D721Med (cell line): Measurements from ENCODE around the gene FAM47E.

Source experiments
- DNase-seq: peaks from one replicate; pipeline ENCODE4 v3.0.0; 2011; ENCODE audit warnings: low spot score; ENCODE audit not compliant: insufficient read length
- FAIRE-seq: peaks from 2 replicates; lab custom pipeline; 2011; peaks lifted over from hg19 to GRCh38; lab: Jason Lieb, UNC
- TF ChIP-seq, protein P1 (sequence below): IDR thresholded peaks from 2 replicates; pipeline ENCODE4 v1.5.1; 2012; ENCODE audit warnings: mild to moderate bottlenecking, control low read depth; ENCODE audit not compliant: insufficient read depth; ENCODE audit errors: missing control alignments

Gene FAM47E

GRCh38 chr4:76252271-76252653 lies 741 bp downstream of the FAM47E start:
- DNase-seq, result no peak
- TF ChIP-seq, protein P1, sequence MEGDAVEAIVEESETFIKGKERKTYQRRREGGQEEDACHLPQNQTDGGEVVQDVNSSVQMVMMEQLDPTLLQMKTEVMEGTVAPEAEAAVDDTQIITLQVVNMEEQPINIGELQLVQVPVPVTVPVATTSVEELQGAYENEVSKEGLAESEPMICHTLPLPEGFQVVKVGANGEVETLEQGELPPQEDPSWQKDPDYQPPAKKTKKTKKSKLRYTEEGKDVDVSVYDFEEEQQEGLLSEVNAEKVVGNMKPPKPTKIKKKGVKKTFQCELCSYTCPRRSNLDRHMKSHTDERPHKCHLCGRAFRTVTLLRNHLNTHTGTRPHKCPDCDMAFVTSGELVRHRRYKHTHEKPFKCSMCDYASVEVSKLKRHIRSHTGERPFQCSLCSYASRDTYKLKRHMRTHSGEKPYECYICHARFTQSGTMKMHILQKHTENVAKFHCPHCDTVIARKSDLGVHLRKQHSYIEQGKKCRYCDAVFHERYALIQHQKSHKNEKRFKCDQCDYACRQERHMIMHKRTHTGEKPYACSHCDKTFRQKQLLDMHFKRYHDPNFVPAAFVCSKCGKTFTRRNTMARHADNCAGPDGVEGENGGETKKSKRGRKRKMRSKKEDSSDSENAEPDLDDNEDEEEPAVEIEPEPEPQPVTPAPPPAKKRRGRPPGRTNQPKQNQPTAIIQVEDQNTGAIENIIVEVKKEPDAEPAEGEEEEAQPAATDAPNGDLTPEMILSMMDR, result no peak
- no peak for FAIRE-seq

DNA sequence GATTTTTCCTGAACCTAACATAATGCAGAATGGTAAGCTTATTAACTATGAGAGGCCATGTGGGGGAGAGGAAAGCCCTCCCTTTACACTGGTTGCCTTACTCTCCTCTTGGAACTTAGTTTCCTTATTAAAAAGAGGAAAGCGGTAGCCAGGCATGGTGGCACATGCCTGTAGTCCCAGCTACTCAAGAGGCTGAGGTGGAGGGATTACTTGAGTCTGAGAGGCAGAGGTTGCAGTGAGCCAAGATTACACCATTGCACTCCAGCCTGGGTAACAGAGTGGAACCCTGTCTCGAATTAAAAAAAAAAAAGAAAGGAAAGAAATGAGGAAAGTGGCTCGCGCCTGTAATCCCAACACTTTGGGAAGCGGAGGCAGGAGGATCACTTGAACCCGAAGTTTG lies 2.0 kb downstream of the FAM47E start:
- FAIRE-seq, result no peak
- TF ChIP-seq, protein P1, result no peak
- DNase-seq, result no peak

DNA sequence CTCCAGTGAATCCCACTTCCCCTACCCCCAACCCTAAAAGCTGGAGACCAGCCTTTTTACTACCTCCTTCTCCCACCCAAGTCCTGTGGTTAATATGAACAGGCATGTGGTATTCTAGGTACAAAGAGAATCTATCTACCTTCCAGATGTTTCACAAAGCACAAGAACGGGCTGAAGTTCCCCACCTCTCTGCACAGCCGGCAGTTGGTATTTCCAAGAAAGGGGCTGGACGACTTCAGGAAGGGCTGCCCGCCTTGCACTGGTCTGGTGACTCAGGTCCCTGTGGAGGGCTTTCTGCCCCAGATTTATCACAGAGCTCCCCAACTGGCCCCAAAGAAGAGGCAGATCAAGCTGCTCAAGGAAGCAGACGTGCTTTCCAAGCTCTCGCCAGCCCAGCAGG lies 4.5 kb downstream of the FAM47E start:
- DNase-seq (no peak), FAIRE-seq (no peak)
- TF ChIP-seq, protein P1, result no peak

DNA sequence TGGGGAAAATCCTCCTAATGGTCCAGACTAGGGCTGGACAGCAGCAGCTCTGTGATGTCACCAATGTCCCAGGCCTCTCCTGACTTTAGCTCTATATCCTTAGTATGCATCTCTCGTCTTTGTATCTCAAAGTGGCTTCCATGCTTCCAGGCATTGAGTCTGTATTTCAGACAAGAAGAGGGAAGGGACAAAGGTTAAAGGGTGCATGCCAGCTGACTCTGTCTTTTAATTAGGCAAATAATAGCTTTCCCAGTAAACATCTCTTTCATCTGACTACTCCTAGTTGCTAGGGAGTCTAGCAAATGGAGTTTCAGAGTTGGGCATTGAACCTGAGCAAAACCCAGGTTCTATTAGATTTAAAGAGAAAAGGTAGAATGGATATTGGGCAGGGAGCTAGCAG lies 5.4 kb downstream of the FAM47E start:
- TF ChIP-seq, protein P1, result no peak
- FAIRE-seq (no peak), DNase-seq (no peak)

DNA sequence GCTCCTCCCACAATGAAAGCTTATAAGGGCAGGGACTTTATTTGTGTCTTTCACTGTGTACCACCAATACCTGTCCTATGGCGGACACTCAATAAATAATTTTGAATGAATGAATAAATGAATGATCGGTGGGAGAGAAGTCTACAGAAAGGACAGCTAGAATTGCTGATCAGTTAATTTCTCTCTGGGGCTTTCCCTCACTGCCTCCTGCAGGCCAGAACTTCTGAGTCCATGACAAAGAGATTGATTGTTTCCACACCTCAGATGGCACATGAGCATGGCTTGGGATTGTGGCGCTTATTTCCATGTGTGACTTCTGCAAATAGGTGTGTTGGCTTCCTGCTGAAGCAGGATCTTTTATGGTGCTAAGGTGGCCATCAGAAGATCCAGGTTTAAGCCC lies 6.3 kb downstream of the FAM47E start:
- FAIRE-seq (no peak), DNase-seq (no peak)
- TF ChIP-seq, protein P1, result no peak

DNA sequence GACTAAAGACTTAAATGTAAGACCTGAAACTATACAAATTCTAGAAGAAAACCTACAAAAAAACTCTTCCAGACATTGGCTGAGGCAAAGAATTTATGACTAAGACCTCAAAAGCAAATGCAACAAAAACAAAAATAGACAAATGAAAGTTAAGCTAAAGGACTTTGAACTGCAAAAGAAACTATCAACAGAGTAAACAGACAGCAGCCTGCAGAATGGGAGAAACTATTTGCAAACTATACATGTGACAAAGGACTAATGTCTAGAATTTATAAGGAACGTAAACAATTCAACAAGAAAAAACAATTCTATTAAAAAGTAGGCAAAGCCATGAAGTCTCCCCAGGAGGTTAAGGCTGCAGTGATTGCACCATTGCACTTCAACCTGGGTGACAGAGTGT lies 9.1 kb downstream of the FAM47E start:
- TF ChIP-seq, protein P1, result no peak
- FAIRE-seq (no peak), DNase-seq (no peak)

DNA sequence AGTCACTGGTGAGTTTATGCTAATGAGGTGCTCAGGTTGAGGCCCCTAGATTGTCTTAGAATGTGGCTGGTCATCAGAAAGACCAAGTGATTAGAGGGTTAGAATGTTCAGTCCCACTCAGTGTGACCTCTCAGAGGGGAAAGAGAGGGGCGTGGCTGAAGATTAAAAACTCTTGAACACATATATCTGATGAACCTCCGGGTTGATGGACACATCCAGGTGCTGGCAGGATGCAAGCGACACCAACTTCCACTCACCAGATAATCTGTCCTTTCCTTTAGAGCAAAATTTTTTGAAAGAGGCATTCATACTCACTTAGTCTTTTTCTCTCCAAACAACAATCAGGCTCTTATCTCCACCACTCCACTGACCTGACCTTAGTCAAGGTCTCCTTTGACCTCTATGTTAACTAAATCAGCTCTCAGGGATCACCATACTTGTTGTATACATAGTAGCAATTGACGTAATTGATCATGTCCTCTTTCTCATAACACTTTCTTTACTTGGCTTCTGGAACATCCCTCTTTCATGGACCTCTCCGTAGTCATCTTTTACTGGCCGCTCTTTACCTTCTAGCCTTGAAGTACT lies 14.2 kb downstream of the FAM47E start:
- TF ChIP-seq, protein P1, result no peak
- no peak for DNase-seq
- FAIRE-seq, result no peak
